Liver (tissue), 9 donors: ENCODE results near the gene GPATCH3. TPM values are rescaled to one million over a fixed set of nuclear protein-coding genes. Genes with fewer than 3 reads are reported as not detected.
A peak's percentile ranks its signal among the peaks of the same experiment; 100 is the strongest.
"Not testable (repeated sequence)": the region's sequence is repeated elsewhere in the genome, so short reads cannot be mapped to it uniquely, and the experiment has no call there.

Experiments used
- DNase-seq: peaks from one replicate; pipeline ENCODE4 v3.0.0-alpha.2; 2017; ENCODE audit warnings: low spot score
- H3K27ac ChIP-seq, 2 donors: one replicate each; pipeline ENCODE4 v1.7.0; 2013; ENCODE audit warnings: inconsistent platforms in 2 of 2, low read length in 2 of 2, control low read depth in 1 of 2, low read depth in 1 of 2, mild to moderate bottlenecking in 1 of 2
- H3K27me3 ChIP-seq, 4 donors: one replicate each; pipeline versions ENCODE4 v1.6.1 to v1.7.0; 2013; ENCODE audit warnings: low read length in 3 of 4, inconsistent platforms in 1 of 4, mild to moderate bottlenecking in 1 of 4, moderate library complexity in 1 of 4; ENCODE audit not compliant: control insufficient read depth in 4 of 4, insufficient read depth in 4 of 4
- H3K36me3 ChIP-seq, 4 donors: one replicate each; pipeline versions ENCODE4 v1.6.1 to v1.7.0; 2013; ENCODE audit warnings: low read length in 3 of 4, mild to moderate bottlenecking in 3 of 4, low read depth in 1 of 4, moderate library complexity in 1 of 4; ENCODE audit not compliant: control insufficient read depth in 4 of 4, insufficient read depth in 3 of 4
- H3K4me1 ChIP-seq, 4 donors: one replicate each; pipeline versions ENCODE4 v1.6.1 to v1.7.0; 2013; ENCODE audit warnings: low read length in 3 of 4, mild to moderate bottlenecking in 3 of 4, moderate library complexity in 1 of 4; ENCODE audit not compliant: control insufficient read depth in 4 of 4, insufficient read depth in 4 of 4
- H3K4me3 ChIP-seq, 3 donors: one replicate each; pipeline versions ENCODE4 v1.6.1 to v1.7.0; 2013; ENCODE audit warnings: low read length in 3 of 3, control low read depth in 1 of 3, low read depth in 1 of 3, mild to moderate bottlenecking in 1 of 3
- H3K9ac ChIP-seq, 2 donors: one replicate each; pipeline ENCODE4 v1.7.0; 2013; ENCODE audit warnings: low read length in 2 of 2, mild to moderate bottlenecking in 2 of 2, moderate library complexity in 2 of 2, control low read depth in 1 of 2, low read depth in 1 of 2
- H3K9me3 ChIP-seq, 4 donors: one replicate each; pipeline versions ENCODE4 v1.6.1 to v1.7.0; 2013; ENCODE audit warnings: low read length in 3 of 4; ENCODE audit not compliant: control insufficient read depth in 4 of 4
- GABPA ChIP-seq, 2 donors: IDR thresholded peaks in 1 of 2; conservative IDR thresholded peaks in 1 of 2; 2 replicates each; pipeline ENCODE4 v1.6.1; 2016; ENCODE audit warnings: antibody characterized with exemption in 2 of 2, mild to moderate bottlenecking in 1 of 2, moderate library complexity in 1 of 2
- HNF4A ChIP-seq, 2 donors: conservative IDR thresholded peaks; 2 replicates each; pipeline ENCODE4 v1.6.1; 2016; ENCODE audit warnings: antibody characterized with exemption in 2 of 2, mild to moderate bottlenecking in 2 of 2
- RXRA ChIP-seq, 2 donors: IDR thresholded peaks; 2 replicates each; pipeline ENCODE4 v1.6.1; 2017 to 2018; ENCODE audit warnings: antibody characterized with exemption in 2 of 2, mild to moderate bottlenecking in 1 of 2
- TAF1 ChIP-seq: conservative IDR thresholded peaks from 2 replicates; pipeline ENCODE4 v1.6.1; 2016; ENCODE audit warnings: antibody characterized with exemption, mild to moderate bottlenecking
- YY1 ChIP-seq: IDR thresholded peaks from 2 replicates; pipeline ENCODE4 v1.6.1; 2016; ENCODE audit warnings: antibody characterized with exemption, mild to moderate bottlenecking
- WGBS: extraction: QIAGEN DNeasy Blood & Tissue Kit; methylation state at CpG from one replicate; pipeline ENCODE4 v1.1.7; 2013; 5-methylcytosine and 5-hydroxymethylcytosine counted together
- polyA plus RNA-seq, 2 donors: library from polyadenylated mRNA; stranded (reverse) in 1 of 2; unstranded in 1 of 2; fragments of 200-250 nt in 1 of 2; fragments of >200 nt in 1 of 2; fragmentation: Nextera tagmentation in 1 of 2; extraction: Ambion mirVana in 1 of 2; gene quantifications; one replicate each; pipeline versions ENCODE4 v1.2.1 to v1.2.3, GENCODE V29; 2013 to 2015
- total RNA-seq, 2 donors: library from RNA; depleted of rRNA; stranded (reverse); fragments of >200 nt; gene quantifications; one replicate each; pipeline ENCODE4 v1.2.3, GENCODE V29; 2014
- TF ChIP-seq, protein P1 (sequence below): fragments of 150-350 bp; IDR thresholded peaks from 2 replicates; pipeline ENCODE4 v1.5.1; 2017; ENCODE audit warnings: improper control_type of control experiment, low read depth, low read length; ENCODE audit not compliant: missing input control
- TF ChIP-seq, protein P2 (sequence below): IDR thresholded peaks from 2 replicates; pipeline ENCODE4 v1.6.1; 2016; ENCODE audit warnings: antibody characterized with exemption, mild to moderate bottlenecking
- TF ChIP-seq, protein P3 (sequence below): IDR thresholded peaks from 2 replicates; pipeline ENCODE4 v1.6.1; 2016; ENCODE audit warnings: antibody characterized with exemption
- donor health status: healthy.
- donor health status: healthy.
- donor health status: healthy.
- donor health status: healthy.
- donor health status: healthy.

GPATCH3 gene
- total and polyA plus RNA-seq, 4 donors = 5.8 to 6.3 (median 6.2) TPM

DNA sequence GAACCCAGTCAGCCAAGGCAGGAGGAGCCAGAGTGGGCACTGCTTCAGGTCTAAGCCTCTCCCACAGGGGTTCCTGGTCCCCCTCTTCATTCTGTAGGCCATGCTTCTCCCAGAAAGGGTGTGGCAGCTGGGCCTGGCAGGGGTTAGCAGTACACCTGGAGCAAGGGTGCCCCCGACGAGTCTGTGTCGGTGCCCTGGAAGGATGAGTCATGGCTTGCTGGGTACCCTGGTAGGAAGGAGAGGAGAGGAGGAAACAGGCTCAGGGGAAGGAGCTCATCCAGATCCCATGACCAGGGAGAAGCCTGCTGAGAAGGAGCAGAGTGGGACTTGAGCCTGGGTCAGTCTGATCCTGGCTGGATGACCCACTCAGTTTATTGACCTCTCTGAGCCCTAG, 49.7 kb upstream of the GPATCH3 start:
- peaks cover 0 to 1% (median 0%) of the 10 kb centered on the region in 4 donors for H3K36me3 ChIP-seq

DNA sequence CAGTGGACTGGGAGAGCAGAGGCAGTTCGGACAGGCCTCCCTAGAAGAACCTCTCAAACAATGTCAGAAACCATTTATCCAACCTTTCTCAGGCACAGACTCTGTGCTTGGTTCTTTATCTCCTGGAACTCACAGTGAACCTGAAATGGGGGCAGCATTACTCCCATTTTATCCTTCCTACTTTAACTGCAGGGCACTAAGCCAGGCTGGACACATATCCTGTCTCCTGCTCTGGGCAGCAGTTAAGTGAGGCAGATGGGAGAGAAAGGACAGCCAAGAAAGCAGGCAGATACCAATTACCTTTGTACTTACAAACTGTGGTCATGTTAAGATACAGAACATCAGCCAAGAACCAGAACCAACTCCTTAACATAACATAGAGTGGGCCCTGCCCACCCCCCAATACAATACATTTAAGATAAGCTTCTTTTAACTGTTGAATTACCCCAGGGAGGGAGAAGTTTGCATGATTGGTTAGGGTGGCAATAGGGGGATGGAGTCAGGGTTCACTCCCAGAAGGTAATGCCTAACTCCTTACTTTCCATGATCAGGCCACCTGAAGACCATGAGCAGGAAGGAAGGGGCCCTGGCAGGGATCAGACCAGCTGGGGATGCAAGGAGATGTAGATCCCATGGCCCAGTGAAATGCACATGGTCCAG, 49.1 kb upstream of the GPATCH3 start:
- TF ChIP-seq HNF4A (conservative IDR thresholded peaks at IDR 0.05) (peak in 1 of 2 donors; percentile 3), TAF1 (no peak), RXRA (IDR thresholded peaks at IDR 0.05) (peak in 1 of 2 donors; percentile 14), YY1 (no peak)
- TF ChIP-seq, protein P1, sequence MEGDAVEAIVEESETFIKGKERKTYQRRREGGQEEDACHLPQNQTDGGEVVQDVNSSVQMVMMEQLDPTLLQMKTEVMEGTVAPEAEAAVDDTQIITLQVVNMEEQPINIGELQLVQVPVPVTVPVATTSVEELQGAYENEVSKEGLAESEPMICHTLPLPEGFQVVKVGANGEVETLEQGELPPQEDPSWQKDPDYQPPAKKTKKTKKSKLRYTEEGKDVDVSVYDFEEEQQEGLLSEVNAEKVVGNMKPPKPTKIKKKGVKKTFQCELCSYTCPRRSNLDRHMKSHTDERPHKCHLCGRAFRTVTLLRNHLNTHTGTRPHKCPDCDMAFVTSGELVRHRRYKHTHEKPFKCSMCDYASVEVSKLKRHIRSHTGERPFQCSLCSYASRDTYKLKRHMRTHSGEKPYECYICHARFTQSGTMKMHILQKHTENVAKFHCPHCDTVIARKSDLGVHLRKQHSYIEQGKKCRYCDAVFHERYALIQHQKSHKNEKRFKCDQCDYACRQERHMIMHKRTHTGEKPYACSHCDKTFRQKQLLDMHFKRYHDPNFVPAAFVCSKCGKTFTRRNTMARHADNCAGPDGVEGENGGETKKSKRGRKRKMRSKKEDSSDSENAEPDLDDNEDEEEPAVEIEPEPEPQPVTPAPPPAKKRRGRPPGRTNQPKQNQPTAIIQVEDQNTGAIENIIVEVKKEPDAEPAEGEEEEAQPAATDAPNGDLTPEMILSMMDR = no peak
- TF ChIP-seq, protein P2, sequence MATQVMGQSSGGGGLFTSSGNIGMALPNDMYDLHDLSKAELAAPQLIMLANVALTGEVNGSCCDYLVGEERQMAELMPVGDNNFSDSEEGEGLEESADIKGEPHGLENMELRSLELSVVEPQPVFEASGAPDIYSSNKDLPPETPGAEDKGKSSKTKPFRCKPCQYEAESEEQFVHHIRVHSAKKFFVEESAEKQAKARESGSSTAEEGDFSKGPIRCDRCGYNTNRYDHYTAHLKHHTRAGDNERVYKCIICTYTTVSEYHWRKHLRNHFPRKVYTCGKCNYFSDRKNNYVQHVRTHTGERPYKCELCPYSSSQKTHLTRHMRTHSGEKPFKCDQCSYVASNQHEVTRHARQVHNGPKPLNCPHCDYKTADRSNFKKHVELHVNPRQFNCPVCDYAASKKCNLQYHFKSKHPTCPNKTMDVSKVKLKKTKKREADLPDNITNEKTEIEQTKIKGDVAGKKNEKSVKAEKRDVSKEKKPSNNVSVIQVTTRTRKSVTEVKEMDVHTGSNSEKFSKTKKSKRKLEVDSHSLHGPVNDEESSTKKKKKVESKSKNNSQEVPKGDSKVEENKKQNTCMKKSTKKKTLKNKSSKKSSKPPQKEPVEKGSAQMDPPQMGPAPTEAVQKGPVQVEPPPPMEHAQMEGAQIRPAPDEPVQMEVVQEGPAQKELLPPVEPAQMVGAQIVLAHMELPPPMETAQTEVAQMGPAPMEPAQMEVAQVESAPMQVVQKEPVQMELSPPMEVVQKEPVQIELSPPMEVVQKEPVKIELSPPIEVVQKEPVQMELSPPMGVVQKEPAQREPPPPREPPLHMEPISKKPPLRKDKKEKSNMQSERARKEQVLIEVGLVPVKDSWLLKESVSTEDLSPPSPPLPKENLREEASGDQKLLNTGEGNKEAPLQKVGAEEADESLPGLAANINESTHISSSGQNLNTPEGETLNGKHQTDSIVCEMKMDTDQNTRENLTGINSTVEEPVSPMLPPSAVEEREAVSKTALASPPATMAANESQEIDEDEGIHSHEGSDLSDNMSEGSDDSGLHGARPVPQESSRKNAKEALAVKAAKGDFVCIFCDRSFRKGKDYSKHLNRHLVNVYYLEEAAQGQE = no peak
- H3K9me3 ChIP-seq = no peaks in the 10 kb centered on the region
- H3K4me3 ChIP-seq = no peak overlapping the region
- WGBS = 85% methylated on average over 1 of the region's 1 CpG
- DNase-seq = no peak
- H3K27ac ChIP-seq = no peak overlapping the region
- H3K9ac ChIP-seq = no peak overlapping the region
- H3K27me3 ChIP-seq = no peaks in the 10 kb centered on the region
- H3K36me3 ChIP-seq = peaks cover 0 to 1% (median 0%) of the 10 kb centered on the region in 4 donors
- H3K4me1 ChIP-seq = peaks cover 23 to 51% (median 43%) of the 10 kb centered on the region in 4 donors

More for the DNA sequence above, 49.7 kb upstream of the GPATCH3 start:
- Histone ChIP-seq H3K4me1 (peaks cover 18 to 46% (median 42%) of the 10 kb centered on the region in 4 donors), H3K27me3 (no peaks in the 10 kb centered on the region), H3K27ac (no peak overlapping the region), H3K9ac (no peak overlapping the region), H3K4me3 (no peak overlapping the region), H3K9me3 (no peaks in the 10 kb centered on the region)
- TF ChIP-seq GABPA (IDR thresholded peaks at IDR 0.05 in 1 of 2, conservative IDR thresholded peaks at IDR 0.05 in 1 of 2) (no peak), HNF4A (conservative IDR thresholded peaks at IDR 0.05) (no peak)
- TF ChIP-seq, protein P3, sequence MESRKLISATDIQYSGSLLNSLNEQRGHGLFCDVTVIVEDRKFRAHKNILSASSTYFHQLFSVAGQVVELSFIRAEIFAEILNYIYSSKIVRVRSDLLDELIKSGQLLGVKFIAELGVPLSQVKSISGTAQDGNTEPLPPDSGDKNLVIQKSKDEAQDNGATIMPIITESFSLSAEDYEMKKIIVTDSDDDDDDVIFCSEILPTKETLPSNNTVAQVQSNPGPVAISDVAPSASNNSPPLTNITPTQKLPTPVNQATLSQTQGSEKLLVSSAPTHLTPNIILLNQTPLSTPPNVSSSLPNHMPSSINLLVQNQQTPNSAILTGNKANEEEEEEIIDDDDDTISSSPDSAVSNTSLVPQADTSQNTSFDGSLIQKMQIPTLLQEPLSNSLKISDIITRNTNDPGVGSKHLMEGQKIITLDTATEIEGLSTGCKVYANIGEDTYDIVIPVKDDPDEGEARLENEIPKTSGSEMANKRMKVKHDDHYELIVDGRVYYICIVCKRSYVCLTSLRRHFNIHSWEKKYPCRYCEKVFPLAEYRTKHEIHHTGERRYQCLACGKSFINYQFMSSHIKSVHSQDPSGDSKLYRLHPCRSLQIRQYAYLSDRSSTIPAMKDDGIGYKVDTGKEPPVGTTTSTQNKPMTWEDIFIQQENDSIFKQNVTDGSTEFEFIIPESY = no peak
- DNase-seq = no peak
- 83% methylated on average over 3 of the region's 3 CpGs for WGBS

DNA sequence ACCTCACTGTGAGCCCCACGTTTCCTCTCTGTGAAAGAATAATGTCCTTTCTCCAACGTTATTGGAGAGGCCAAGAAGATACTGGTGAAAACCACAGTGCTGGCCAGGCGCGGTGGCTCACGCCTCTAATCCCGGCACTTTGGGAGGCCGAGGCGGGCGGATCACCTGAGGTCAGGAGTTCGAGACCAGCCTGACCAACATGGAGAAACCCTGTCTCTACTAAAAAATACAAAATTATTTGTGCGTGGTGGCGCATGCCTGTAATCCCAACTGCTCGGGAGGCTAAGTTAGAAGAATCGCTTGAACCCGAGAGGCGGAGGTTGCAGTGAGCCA, 48.4 kb upstream of the GPATCH3 start:
- Histone ChIP-seq H3K4me1 (peaks cover 25 to 57% (median 49%) of the 10 kb centered on the region in 4 donors), H3K27ac (peak overlapping the region in 1 of 2 donors; percentile 9)
- not testable (repeated sequence) for H3K9me3 ChIP-seq, H3K4me3 ChIP-seq, H3K9ac ChIP-seq, H3K27me3 ChIP-seq, H3K36me3 ChIP-seq, DNase-seq
- WGBS = 76% methylated on average over 16 of the region's 16 CpGs
